Endothelial cell of umbilical vein (primary cell): ENCODE data around the gene SMIM33. TPM values are rescaled to one million over a fixed set of nuclear protein-coding genes. Genes with fewer than 3 reads are reported as not detected.

Source experiments
- BruUV-seq: library from RNA; stranded (reverse); fragments of 400-500 nt; replicated peaks from 2 replicates; lab custom pipeline; 2021; lab: Mats Ljungman, UMichigan
- CTCF ChIA-PET: fragments of 300-600, 350-600 bp; sonication (Branson Sonifier 250); formaldehyde crosslinking; loops from one replicate; lab custom pipeline; 2021; ENCODE audit warnings: antibody characterized with exemption, inconsistent platforms; lab: Charles Lee
- POLR2A ChIA-PET: fragments of 300-600, 350-600 bp; sonication (Branson Sonifier 250); formaldehyde crosslinking; loops from one replicate; lab custom pipeline; 2021; ENCODE audit warnings: antibody characterized with exemption, inconsistent platforms; lab: Charles Lee
- DNase-seq: peaks from one replicate; pipeline ENCODE4 v3.0.0-alpha.2; 2011; ENCODE audit warnings: low read depth, low spot score
- FAIRE-seq: peaks from 2 replicates; lab custom pipeline; 2011; peaks lifted over from hg19 to GRCh38; lab: Jason Lieb, UNC
- H2AFZ ChIP-seq: 2 replicates; pipeline ENCODE4 v1.6.0; 2012; ENCODE audit warnings: low read depth, low read length, control low read depth, inconsistent platforms
- H3K27ac ChIP-seq: 2 replicates; pipeline ENCODE4 v1.5.1; 2011; ENCODE audit warnings: low read depth, mild to moderate bottlenecking, control low read depth, low read length, moderate library complexity; ENCODE audit not compliant: insufficient read depth
- H3K27me3 ChIP-seq, 2 experiments: 2 replicates each; pipeline versions ENCODE4 v1.6.0 to v1.6.1; 2011; ENCODE audit warnings: low read length in 2 of 2, mixed read lengths in 1 of 2; ENCODE audit not compliant: control insufficient read depth in 2 of 2, insufficient read depth in 2 of 2
- H3K36me3 ChIP-seq, 2 experiments: 2 replicates in 1 of 2; 3 replicates in 1 of 2; pipeline ENCODE4 v1.5.1; 2011; ENCODE audit warnings: low read length in 2 of 2, mild to moderate bottlenecking in 1 of 2, moderate library complexity in 1 of 2; ENCODE audit not compliant: control insufficient read depth in 2 of 2, insufficient read depth in 2 of 2; ENCODE audit errors: extremely low read depth in 1 of 2
- H3K4me1 ChIP-seq: 3 replicates; pipeline ENCODE4 v1.5.1; 2011; ENCODE audit warnings: mild to moderate bottlenecking, low read length; ENCODE audit not compliant: control insufficient read depth, insufficient read depth; ENCODE audit errors: extremely low read depth
- H3K4me2 ChIP-seq: 2 replicates; pipeline ENCODE4 v1.6.1; 2011; ENCODE audit warnings: low read length, control low read depth, mixed read lengths; ENCODE audit not compliant: insufficient read depth
- H3K4me3 ChIP-seq, 3 experiments: fragments of 200-600 bp in 1 of 3; sonication (generic), shearing (Covaris generic) in 1 of 3; replicated peaks in 1 of 3; 2 replicates each; pipeline ENCODE4 v1.5.1; 2011 to 2016; ENCODE audit warnings: control low read depth in 3 of 3, low read length in 3 of 3, mild to moderate bottlenecking in 2 of 3, inconsistent platforms in 1 of 3, low read depth in 1 of 3, moderate library complexity in 1 of 3; ENCODE audit not compliant: insufficient read depth in 1 of 3
- H3K79me2 ChIP-seq: 2 replicates; pipeline ENCODE4 v1.6.0; 2012; ENCODE audit warnings: low read length, inconsistent platforms; ENCODE audit not compliant: control insufficient read depth, insufficient read depth
- H3K9ac ChIP-seq: replicated peaks from 2 replicates; pipeline ENCODE3; 2011; ENCODE audit warnings: low read length, control low read depth; ENCODE audit not compliant: insufficient read depth; ENCODE audit errors: extremely low read depth
- H3K9me1 ChIP-seq: replicated peaks from 3 replicates; pipeline ENCODE4 v1.6.0; 2011; ENCODE audit warnings: mild to moderate bottlenecking, low read length; ENCODE audit not compliant: control insufficient read depth, insufficient read depth; ENCODE audit errors: extremely low read depth
- H3K9me3 ChIP-seq: replicated peaks from 2 replicates; pipeline ENCODE4 v1.5.1; 2012; ENCODE audit warnings: low read length, inconsistent platforms; ENCODE audit not compliant: control insufficient read depth, insufficient read depth
- H4K20me1 ChIP-seq: replicated peaks from 2 replicates; pipeline ENCODE3; 2011; ENCODE audit warnings: mild to moderate bottlenecking, low read length; ENCODE audit not compliant: control insufficient read depth, insufficient read depth; ENCODE audit errors: extremely low read depth
- CTCF ChIP-seq, 2 donors: IDR thresholded peaks; 1 replicate in 1 of 2; 2 replicates in 1 of 2; pipeline ENCODE4 v1.5.1; 2011; ENCODE audit warnings: low read length in 2 of 2, mild to moderate bottlenecking in 2 of 2, moderate library complexity in 2 of 2, control low read depth in 1 of 2, inconsistent platforms in 1 of 2, low read depth in 1 of 2; ENCODE audit not compliant: insufficient read depth in 1 of 2; ENCODE audit errors: extremely low read depth in 1 of 2
- EZH2 ChIP-seq: IDR thresholded peaks from 2 replicates; pipeline ENCODE4 v1.6.1; 2012; ENCODE audit warnings: borderline replicate concordance, low read depth, mild to moderate bottlenecking, moderate library complexity, low read length, inconsistent platforms; ENCODE audit not compliant: severe bottlenecking
- GATA2 ChIP-seq: IDR thresholded peaks from 2 replicates; pipeline ENCODE4 v1.7.0; 2011; ENCODE audit warnings: low read depth, mild to moderate bottlenecking, moderate library complexity, mixed read lengths, low read length; ENCODE audit not compliant: insufficient read length, insufficient read depth
- JUN ChIP-seq: IDR thresholded peaks from 2 replicates; pipeline ENCODE4 v1.6.1; 2011; ENCODE audit warnings: borderline replicate concordance, low read depth; ENCODE audit not compliant: insufficient read length, insufficient read depth
- MAX ChIP-seq: IDR thresholded peaks from 2 replicates; pipeline ENCODE4 v1.6.1; 2011; ENCODE audit not compliant: insufficient read depth, insufficient read length
- POLR2AphosphoS5 ChIP-seq: IDR thresholded peaks from 2 replicates; pipeline ENCODE4 v1.6.1; 2012; ENCODE audit warnings: low read depth, mild to moderate bottlenecking, control low read depth, low read length, moderate library complexity; ENCODE audit not compliant: insufficient read depth
- dilution Hi-C: fragments of 300-500 bp; cut with MboI; formaldehyde crosslinking; loops from one replicate; pipeline ENCODE4 v1.15.0; 2019; ENCODE audit warnings: low sequenced_read_pairs; ENCODE audit not compliant: extremely low pct_ligation_motif_present
- intact Hi-C: fragments of 100-400 bp; cut with micrococcal nuclease; formaldehyde crosslinking; loops from one replicate; pipeline ENCODE4 v1.10.0; 2022
- polyA plus RNA-seq, 4 experiments: library from polyadenylated mRNA; depleted of rRNA in 3 of 4; stranded (reverse) in 3 of 4; unstranded in 1 of 4; fragments of >200 nt; gene quantifications; 2 replicates each; pipeline versions ENCODE4 v1.2.1 to v1.2.3, GENCODE V29; 2011 to 2012; ENCODE audit warnings: missing spikeins in 1 of 4
- total RNA-seq: library from RNA; stranded (reverse); gene quantifications from 2 replicates; pipeline ENCODE4 v1.2.3, GENCODE V29; 2021

The SMIM33 gene
- total and polyA plus RNA-seq, 2 donors (not counting 3 experiments of a cell fraction or from before 2014, with no cell fraction given), result not detected

GRCh38 chr5:139461176-139461575, 9.6 kb upstream of the SMIM33 start:
- H3K4me3 ChIP-seq, result peak overlapping the region; percentile 40 to 97 (median 87)
- no peaks in the 10 kb centered on the region for H4K20me1 ChIP-seq
- TF ChIP-seq GATA2 (no peak), EZH2 (no peak), CTCF (IDR thresholded peaks at IDR 0.05; ENCODE audit: extremely low read depth in 1 of 2, insufficient read depth in 1 of 2, low read depth in 1 of 2, low read length in 2 of 2) (no peak), MAX (no peak), JUN (no peak), POLR2AphosphoS5 (no peak)
- peaks cover 60% of the 10 kb centered on the region for H3K79me2 ChIP-seq
- no peaks in the 10 kb centered on the region for H3K9me3 ChIP-seq
- peaks cover 41% of the 10 kb centered on the region for H3K4me1 ChIP-seq
- peaks cover 18 to 19% of the 10 kb centered on the region in 2 experiments for H3K36me3 ChIP-seq
- H2AFZ ChIP-seq, result no peak overlapping the region
- H3K4me2 ChIP-seq, result peak overlapping the region; percentile 96
- no peaks in the 10 kb centered on the region for H3K27me3 ChIP-seq
- no TSS peak for BruUV-seq
- intact Hi-C loops (no loop called here), dilution Hi-C loops (no loop called here)
- FAIRE-seq, result no peak
- DNase-seq, result peak; percentile 56
- no peaks in the 10 kb centered on the region for H3K9me1 ChIP-seq
- ChIA-PET CTCF (interaction anchor here (0.8 to 2.2 kb wide), 4 partner anchors 21 to 57 kb away, joined by 3 to 20 read pairs (median 6); partner anchors contain the start of gene STING1), POLR2A (interaction anchor here (2.1 kb wide), 1 partner anchor 21 kb away, joined by 21 read pairs; the partner anchor contains the start of gene STING1)
- peak overlapping the region; percentile 99 for H3K27ac ChIP-seq
- H3K9ac ChIP-seq, result peak overlapping the region; percentile 99
